ENCODE results near the gene UBE3B. TPM values are rescaled to one million over a fixed set of nuclear protein-coding genes. Genes with fewer than 3 reads are reported as not detected.

UBE3B gene
- total RNA-seq, 4 donors from 2014 or later = 45.2 to 63.6 (median 62.8) TPM

GRCh38 chr12:109504068-109504467 lies 26.6 kb downstream of the UBE3B start:
- H3K36me3 ChIP-seq = peaks cover 14 to 100% of the 10 kb centered on the region in 2 donors
- no peaks in the 10 kb centered on the region for H3K27me3 ChIP-seq
- ATAC-seq = no peak
- no peak overlapping the region for H3K27ac ChIP-seq
- no peaks in the 10 kb centered on the region for H3K9me3 ChIP-seq
- TF ChIP-seq POLR2A (IDR thresholded peaks at IDR 0.05) (no peak), POLR2AphosphoS5 (IDR thresholded peaks at IDR 0.05) (no peak), EP300 (IDR thresholded peaks at IDR 0.05) (no peak)
- no peak overlapping the region for H3K4me3 ChIP-seq
- WGBS, 2 donors (ENCODE audit: low coverage in 1 of 2) = 43% methylated on average over 1 of the region's 1 CpG; no CpG with 5 or more reads in 1 of the 2 donors
- H3K4me1 ChIP-seq = no peaks in the 10 kb centered on the region

- no peak overlapping the region for H3K27ac ChIP-seq
- H3K4me1 ChIP-seq = no peaks in the 10 kb centered on the region
- no peaks in the 10 kb centered on the region for H3K27me3 ChIP-seq
- no peaks in the 10 kb centered on the region for H3K9me3 ChIP-seq
- no peak for ATAC-seq
- H3K36me3 ChIP-seq = peaks cover 9 to 100% of the 10 kb centered on the region in 2 donors
- 66% methylated on average over 9 of the region's 15 CpGs; no CpG with 5 or more reads in 1 of the 2 donors for WGBS, 2 donors (ENCODE audit: low coverage in 1 of 2)
- TF ChIP-seq CTCF (IDR thresholded peaks at IDR 0.05) (no peak), EP300 (IDR thresholded peaks at IDR 0.05) (no peak), POLR2A (IDR thresholded peaks at IDR 0.05) (no peak), POLR2AphosphoS5 (IDR thresholded peaks at IDR 0.05) (no peak)
- H3K4me3 ChIP-seq = no peak overlapping the region
Observed at GRCh38 chr12:109510196-109510595, 32.8 kb downstream of the UBE3B start.

GRCh38 chr12:109512608-109513007 lies 35.2 kb downstream of the UBE3B start:
- no peaks in the 10 kb centered on the region for H3K4me1 ChIP-seq
- 57 to 92% methylated on average over 1 of the region's 1 CpG for WGBS, 2 donors (ENCODE audit: low coverage in 1 of 2)
- H3K27ac ChIP-seq = no peak overlapping the region
- H3K4me3 ChIP-seq = no peak overlapping the region
- ATAC-seq = no peak
- no peaks in the 10 kb centered on the region for H3K9me3 ChIP-seq
- no peak for TF ChIP-seq POLR2AphosphoS5 (IDR thresholded peaks at IDR 0.05)
- no peak for TF ChIP-seq EP300 (IDR thresholded peaks at IDR 0.05)
- TF ChIP-seq POLR2A (IDR thresholded peaks at IDR 0.05) = no peak
- no peak for TF ChIP-seq CTCF (IDR thresholded peaks at IDR 0.05)
- H3K27me3 ChIP-seq = no peaks in the 10 kb centered on the region
- peaks cover 4 to 99% of the 10 kb centered on the region in 2 donors for H3K36me3 ChIP-seq

GRCh38 chr12:109513051-109513450 lies 35.6 kb downstream of the UBE3B start:
- no peak for ATAC-seq
- 75 to 86% methylated on average over 1 to 8 of the region's 8 CpGs for WGBS, 2 donors (ENCODE audit: low coverage in 1 of 2)
- Histone ChIP-seq H3K4me3 (no peak overlapping the region), H3K27me3 (no peaks in the 10 kb centered on the region), H3K36me3 (peaks cover 4 to 99% of the 10 kb centered on the region in 2 donors), H3K9me3 (no peaks in the 10 kb centered on the region), H3K27ac (no peak overlapping the region), H3K4me1 (peaks cover 0 to under 1% (median 0%) of the 10 kb centered on the region in 3 donors)
- no peak for TF ChIP-seq POLR2A (IDR thresholded peaks at IDR 0.05)
- TF ChIP-seq EP300 (IDR thresholded peaks at IDR 0.05) = no peak
- no peak for TF ChIP-seq CTCF (IDR thresholded peaks at IDR 0.05)
- TF ChIP-seq POLR2AphosphoS5 (IDR thresholded peaks at IDR 0.05) = no peak

- H3K4me1 ChIP-seq = peaks cover 0 to 10% (median 6%) of the 10 kb centered on the region in 3 donors
- 82 to 83% methylated on average over 1 to 3 of the region's 4 CpGs for WGBS, 2 donors (ENCODE audit: low coverage in 1 of 2)
- no peak overlapping the region for H3K4me3 ChIP-seq
- TF ChIP-seq EP300 (IDR thresholded peaks at IDR 0.05) = no peak
- no peak for TF ChIP-seq POLR2AphosphoS5 (IDR thresholded peaks at IDR 0.05)
- no peak for TF ChIP-seq CTCF (IDR thresholded peaks at IDR 0.05)
- no peak for TF ChIP-seq POLR2A (IDR thresholded peaks at IDR 0.05)
- no peaks in the 10 kb centered on the region for H3K27me3 ChIP-seq
- no peaks in the 10 kb centered on the region for H3K9me3 ChIP-seq
- no peak overlapping the region for H3K27ac ChIP-seq
- peaks cover 0 to 99% of the 10 kb centered on the region in 2 donors for H3K36me3 ChIP-seq
- ATAC-seq = no peak
Observed at GRCh38 chr12:109513977-109514376, 36.5 kb downstream of the UBE3B start.
